ACHN (cell line): ENCODE measurements around the gene PTPRG.

Experiments
- DNase-seq: peaks from one replicate; pipeline ENCODE4 v3.0.0-alpha.2; 2015
- in situ Hi-C: cut with HindIII; loops from 2 replicates; pipeline ENCODE4 v1.10.0; 2017; ENCODE audit warnings: low sequenced_read_pairs, low pct_ligation_motif_present, low pct_unique_long_range_greater_than_20kb

The PTPRG gene

GRCh38 chr3:62041681-62042080 lies 480.3 kb downstream of the PTPRG start:
- in situ Hi-C loops: no loop called here
- no peak for DNase-seq

GRCh38 chr3:62044874-62045411 lies 483.6 kb downstream of the PTPRG start:
- in situ Hi-C loops: no loop called here
- DNase-seq: no peak

GRCh38 chr3:62046326-62046725 lies 485.0 kb downstream of the PTPRG start:
- DNase-seq: no peak
- in situ Hi-C loops: no loop called here

GRCh38 chr3:62048577-62048976 lies 487.2 kb downstream of the PTPRG start:
- DNase-seq: no peak
- in situ Hi-C loops: no loop called here

GRCh38 chr3:62049033-62049432 lies 487.7 kb downstream of the PTPRG start:
- in situ Hi-C loops: no loop called here
- no peak for DNase-seq

GRCh38 chr3:62051506-62051905 lies 490.1 kb downstream of the PTPRG start:
- in situ Hi-C loops: no loop called here
- DNase-seq: peak; percentile 45

- in situ Hi-C loops: no loop called here
- DNase-seq: no peak
These were observed 491.0 kb downstream of the PTPRG start for GRCh38 chr3:62052331-62052730.

- DNase-seq: no peak
- in situ Hi-C loops: no loop called here
These were observed 495.3 kb downstream of the PTPRG start for GRCh38 chr3:62056658-62057057.

GRCh38 chr3:62057339-62058047 lies 496.1 kb downstream of the PTPRG start:
- no peak for DNase-seq
- in situ Hi-C loops: no loop called here

GRCh38 chr3:62065985-62066693 lies 504.8 kb downstream of the PTPRG start:
- in situ Hi-C loops: no loop called here
- DNase-seq: no peak

- DNase-seq: no peak
- in situ Hi-C loops: no loop called here
These were observed 507.0 kb downstream of the PTPRG start for GRCh38 chr3:62068337-62068736.

- no peak for DNase-seq
- in situ Hi-C loops: no loop called here
These were observed 509.5 kb downstream of the PTPRG start for GRCh38 chr3:62070891-62071290.

- in situ Hi-C loops: no loop called here
- no peak for DNase-seq
These were observed 511.7 kb downstream of the PTPRG start for GRCh38 chr3:62073038-62073437.

GRCh38 chr3:62084558-62084957 lies 523.2 kb downstream of the PTPRG start:
- in situ Hi-C loops: no loop called here
- no peak for DNase-seq

GRCh38 chr3:62088472-62089104 lies 527.2 kb downstream of the PTPRG start:
- in situ Hi-C loops: no loop called here
- DNase-seq: no peak

GRCh38 chr3:62090066-62090465 lies 528.7 kb downstream of the PTPRG start:
- DNase-seq: no peak
- in situ Hi-C loops: no loop called here

- DNase-seq: no peak
- in situ Hi-C loops: no loop called here
These were observed 529.1 kb downstream of the PTPRG start for GRCh38 chr3:62090519-62090918.

- no peak for DNase-seq
- in situ Hi-C loops: no loop called here
These were observed 531.7 kb downstream of the PTPRG start for GRCh38 chr3:62093025-62093424.

- in situ Hi-C loops: no loop called here
- DNase-seq: no peak
These were observed 533.1 kb downstream of the PTPRG start for GRCh38 chr3:62094461-62094860.
